ENCODE results near the gene MAPKAP1.
A peak's percentile ranks its signal among the peaks of the same experiment; 100 is the strongest.

MAPKAP1 gene

DNA sequence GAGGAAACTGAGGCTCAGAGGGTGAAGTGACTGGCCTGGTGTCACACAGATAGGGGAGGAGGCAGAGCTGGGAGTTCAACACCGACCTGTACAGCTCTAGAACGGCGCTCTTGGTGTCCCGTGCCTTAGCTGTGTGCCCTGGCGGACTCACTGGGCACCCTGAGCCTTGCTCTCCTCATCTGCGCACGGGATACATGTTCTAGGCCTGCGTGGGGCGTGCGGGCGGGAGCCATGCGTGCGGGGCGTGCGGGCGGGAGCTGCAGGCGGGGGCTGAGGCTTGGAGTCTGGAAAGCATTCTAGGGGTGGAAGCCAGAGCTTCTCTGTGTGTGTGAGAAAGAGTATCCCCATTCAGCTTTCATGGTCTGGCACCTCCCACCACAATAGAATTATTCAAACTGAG, 280.1 kb downstream of the MAPKAP1 start:
- DNase-seq = no peak

DNA sequence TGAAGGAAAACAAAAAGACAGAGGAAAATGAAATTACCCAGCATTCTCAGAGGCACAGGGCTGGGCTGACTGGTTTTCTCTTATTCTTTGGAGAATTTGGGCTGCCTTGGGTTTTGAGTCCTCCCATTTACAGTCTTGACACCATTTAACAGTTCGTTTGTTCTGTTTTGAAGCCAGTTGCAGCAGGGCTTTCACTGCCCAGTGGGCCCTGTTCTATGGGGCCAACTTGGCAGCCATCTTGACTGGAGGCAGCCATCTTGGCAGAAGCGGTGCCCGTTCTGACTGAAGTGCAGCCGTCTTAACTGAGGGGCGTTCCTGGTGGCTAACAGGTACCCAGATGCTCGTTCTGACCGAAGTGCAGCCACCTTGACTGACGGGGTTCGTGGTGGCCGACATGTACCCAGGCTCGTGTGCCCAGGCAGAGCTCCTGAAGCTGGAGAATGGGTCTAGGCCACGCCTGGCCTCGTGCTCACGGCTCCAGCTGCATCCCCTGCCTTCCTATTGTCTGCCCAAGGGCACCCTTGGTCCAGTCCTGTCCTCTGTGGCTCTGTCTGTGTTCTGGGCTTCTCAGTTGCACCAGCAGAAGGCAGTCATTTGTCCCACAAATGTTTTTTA, 281.0 kb downstream of the MAPKAP1 start:
- DNase-seq = no peak

DNA sequence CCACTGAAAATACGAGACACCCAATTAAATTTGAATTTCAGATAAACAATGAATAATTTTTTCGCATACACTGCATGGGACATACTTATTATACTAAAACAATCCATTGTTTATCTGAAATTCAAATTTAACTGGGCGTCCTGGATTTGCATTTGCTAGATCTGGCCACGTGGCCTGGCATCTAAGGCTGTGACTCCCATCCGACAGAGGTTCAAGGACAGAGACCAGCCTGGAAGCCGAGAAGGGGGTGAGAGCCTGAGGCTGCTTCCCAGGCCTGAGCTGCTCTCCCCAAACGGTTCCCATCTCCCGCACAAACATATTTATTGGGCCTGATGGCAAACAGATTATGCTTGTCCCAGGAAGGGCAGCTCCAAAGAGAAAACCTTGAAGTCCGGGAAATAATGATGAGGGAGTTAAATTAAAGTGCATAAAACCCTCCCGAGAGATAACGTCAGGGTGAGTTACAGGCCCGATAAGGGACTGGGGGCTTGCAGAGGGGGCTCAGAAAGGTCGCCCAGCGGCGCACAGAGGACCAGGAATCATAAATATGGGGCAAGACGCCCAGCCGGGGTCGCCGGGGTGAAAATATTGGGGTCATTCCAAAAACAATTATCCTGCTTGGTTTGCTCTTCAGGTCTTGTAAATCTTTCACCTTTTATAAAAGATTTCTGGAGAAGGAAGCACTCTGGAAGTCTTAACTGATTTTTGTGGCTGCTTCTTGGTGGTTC, 281.7 kb downstream of the MAPKAP1 start:
- DNase-seq = no peak

DNA sequence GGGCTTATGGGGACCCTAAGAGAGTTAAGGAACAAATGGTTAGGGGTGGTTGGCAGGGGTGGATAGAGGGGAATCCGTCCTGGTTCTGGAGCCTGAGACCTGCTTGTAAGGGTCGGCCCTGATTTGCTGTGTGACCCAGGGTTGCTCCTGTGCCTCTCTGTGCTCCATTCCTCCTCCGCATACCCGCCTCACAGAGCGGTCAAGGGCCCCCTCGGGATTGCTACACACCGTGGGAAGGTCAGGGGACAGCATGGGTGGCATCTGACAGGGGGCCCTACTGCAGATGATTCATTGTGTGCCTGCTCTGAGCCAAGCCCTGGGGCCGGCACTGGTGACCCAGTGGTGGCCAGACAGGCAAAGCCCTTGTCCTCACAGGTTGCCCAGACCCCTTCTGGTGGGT, 283.0 kb downstream of the MAPKAP1 start:
- DNase-seq = no peak

DNA sequence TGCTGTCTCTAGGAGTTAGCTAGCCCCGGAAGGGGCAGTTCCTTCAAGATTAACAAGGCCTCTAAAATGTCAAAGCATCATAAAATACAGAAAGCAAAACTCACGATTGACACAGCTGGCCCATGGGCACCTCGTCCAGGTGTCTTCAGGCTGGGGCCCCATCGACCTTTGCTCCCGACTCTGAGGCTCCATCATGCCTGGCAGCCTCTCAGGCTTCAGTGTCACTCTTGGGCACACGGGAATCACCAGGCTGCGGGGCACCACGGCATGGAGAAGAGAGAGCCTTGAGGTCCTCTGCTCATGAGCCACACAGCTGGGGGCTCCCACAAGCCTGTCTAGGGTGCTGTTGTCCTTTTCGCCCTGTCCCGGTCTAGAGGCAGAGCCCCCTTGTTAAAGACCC, 284.2 kb downstream of the MAPKAP1 start:
- no peak for DNase-seq

DNA sequence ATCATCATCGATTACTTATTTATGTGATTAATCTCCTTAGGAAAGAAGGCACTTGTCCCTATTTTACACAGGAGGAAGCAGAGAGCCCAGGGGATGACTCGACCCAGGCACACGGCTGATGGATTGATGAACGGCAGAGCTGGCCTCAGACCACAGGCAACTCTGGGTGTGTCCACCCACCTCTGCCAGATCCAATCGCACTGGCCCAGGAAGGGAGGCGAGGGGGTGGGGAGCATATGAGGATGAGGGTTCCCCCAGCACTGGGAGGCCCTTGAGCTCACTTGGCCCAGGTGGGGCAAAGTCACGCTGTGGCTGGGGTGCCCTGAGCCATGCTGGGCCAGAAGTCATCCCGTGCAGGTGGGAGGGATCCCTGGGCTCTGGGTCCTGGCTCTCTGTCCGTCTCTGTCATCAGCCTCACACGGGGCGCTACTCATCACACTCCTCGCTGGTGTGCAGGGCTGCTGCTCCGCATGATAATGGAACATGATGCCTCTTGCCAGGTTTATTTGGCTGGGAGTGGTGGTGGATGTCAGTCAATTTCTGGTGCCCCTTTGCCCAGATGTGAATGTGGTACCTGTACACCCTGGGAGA, 285.3 kb downstream of the MAPKAP1 start:
- DNase-seq = no peak

DNA sequence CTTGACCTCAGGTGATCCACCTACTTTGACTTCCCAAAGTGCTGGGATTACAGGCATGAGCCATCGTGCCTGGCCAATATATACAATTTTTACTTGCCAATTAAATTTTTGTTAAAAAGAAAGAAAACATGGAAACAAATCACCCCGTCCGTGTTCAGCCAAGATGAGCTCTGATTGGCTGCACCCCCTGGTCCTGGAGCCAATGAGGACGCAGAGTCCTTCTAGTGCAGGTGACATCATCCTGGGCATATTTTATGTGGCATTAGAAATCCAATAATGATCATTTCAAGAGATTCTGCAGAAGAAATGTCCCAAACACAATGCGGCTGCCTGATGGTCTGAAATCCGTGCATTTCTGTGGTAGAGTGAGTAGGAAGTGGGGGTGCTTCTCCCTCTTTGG, 285.8 kb downstream of the MAPKAP1 start:
- DNase-seq = no peak

DNA sequence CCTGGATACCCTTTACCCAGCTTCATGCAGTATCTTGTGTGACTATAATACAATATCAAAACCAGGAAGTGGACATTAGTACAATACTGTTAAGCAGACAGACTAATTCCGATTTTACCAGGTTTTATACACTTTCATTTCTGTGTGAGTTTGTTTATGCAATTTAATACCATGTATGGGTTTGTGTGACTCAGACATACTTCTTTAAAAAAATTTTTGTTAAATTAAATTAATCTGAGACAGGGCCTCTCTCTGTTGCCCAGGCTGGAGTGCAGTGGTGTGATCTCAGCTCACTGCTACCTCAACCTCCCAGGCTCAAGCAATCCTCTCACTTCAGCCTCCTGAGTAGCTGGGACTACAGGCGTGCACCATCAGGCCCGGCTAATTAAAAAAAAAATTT, 288.6 kb downstream of the MAPKAP1 start:
- DNase-seq = no peak

DNA sequence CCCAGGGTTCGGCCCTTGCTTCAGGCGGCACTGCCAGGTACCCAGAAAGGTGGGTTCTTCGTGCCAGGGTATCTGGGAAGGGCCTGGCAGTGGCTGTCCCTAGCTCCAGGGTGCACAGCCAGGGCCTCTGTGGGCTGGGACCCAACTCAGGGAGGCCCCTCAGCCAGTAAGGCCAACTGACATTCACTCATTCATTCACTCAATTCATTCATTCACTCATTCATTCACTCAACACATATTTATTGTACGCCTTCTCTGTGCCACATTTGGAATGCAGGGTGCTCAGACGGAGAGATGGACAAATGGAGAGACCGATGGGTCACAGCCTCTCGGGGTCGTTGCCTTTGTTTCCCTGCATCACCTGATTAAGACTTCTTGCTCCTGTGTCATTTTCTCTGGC, 290.5 kb downstream of the MAPKAP1 start:
- no peak for DNase-seq

DNA sequence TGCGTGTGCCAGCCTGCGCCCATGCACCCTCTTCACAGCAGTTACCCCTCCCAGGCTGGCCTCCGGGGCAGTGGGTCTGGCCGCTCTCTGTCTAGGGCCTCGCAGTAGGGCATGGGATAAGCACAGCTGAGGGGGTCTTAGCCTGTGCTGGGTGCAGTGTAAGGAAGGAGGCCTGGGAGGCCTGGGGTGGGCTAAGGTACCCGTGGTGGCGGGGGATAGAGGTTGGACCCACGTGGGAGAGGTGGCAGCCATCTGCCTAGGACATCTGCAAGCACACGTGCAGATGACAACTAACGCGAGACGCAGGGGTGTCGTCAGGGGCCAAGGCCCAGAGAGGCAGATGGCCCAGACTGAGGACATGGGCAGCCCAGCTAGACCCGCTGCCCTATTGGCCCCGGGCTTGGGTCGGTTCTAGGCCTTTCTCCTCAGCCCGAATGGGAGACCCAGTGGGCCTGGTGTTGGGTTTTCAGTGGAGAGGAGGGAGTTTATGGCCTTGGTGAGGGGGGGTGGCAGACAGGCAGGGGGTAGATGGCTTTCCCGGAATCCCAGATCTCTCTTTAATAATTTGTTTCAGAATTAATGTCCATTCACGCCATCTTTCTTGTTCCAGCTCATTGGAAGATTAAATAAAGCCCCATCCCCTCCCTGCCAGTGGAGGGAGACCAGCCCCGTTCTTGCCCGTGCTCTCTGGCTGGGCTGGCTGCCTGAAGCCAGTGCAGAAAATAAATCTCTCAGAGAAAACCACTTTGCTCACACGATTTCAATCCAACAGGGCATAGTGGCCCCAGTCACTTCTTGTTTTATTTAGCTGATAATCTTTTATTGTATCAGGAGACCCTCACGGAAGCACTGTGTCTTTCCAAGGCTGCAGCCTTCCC, 291.2 kb downstream of the MAPKAP1 start:
- no peak for DNase-seq

DNA sequence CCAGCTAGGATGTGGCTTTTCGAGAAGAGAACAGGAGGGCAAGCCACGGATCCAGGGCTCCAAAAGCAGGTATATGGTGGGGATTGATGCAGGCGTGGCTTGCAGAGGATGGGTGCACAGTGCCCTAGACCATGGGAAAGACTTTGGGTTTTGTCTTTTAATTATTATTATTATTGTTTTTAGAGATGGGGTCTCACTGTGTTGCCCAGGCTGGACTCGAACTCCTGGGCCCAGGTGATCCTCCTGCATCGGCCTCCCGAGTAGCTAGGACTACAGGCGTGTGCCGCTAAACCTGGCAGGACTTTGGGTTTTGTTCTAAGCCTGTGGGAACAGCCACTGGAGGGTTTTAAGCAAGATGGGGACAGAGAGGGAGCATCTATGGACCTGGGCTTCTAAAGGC, 293.4 kb downstream of the MAPKAP1 start:
- no peak for DNase-seq

DNA sequence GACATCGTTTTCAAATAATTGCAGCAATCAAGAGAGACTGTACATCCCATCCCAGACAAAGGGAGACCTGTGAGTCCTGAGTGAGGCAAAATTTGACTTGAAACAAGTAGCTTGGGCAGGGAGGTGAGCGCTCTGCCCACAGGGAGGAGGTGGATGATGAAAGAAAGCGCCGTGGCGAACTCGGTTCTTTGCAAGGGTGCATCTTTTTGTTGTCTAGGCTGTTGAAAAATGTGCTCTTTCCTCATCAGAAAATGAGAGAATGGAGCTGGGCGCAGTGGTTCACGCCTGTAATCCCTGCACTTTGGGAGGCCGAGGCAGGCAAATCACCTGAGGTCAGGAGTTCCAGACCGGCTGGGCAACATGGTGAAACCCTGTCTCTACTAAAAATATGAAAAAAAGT, 294.8 kb downstream of the MAPKAP1 start:
- no peak for DNase-seq

DNA sequence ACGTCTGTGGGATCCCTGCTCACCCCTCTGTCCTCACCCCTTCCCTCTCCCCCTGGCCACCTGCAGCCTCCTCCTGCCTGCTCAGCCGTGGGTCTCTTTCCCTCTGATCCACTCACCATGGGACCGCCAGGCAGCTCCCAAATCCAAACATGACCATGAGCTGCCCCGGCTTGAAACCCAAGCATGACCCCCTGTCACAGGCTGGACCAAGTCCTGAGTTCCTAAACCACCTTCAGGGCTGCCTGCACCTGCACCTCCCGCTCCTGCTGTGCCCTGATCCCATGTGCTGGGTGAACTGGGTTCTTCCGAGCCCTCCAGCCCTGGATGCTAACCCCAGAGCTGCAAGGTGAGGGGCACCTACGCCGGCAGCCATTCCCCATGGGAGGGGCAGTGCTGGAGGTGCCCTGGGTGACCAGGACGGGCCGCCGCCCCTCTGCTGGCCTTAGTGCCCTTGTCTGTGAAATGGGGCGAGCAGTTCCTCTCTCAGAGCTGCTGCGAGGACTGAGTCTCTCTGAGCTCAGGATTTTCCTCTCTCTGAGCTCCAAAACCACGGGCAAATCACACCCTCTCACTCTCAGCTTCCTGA, 295.7 kb downstream of the MAPKAP1 start:
- DNase-seq = no peak

DNA sequence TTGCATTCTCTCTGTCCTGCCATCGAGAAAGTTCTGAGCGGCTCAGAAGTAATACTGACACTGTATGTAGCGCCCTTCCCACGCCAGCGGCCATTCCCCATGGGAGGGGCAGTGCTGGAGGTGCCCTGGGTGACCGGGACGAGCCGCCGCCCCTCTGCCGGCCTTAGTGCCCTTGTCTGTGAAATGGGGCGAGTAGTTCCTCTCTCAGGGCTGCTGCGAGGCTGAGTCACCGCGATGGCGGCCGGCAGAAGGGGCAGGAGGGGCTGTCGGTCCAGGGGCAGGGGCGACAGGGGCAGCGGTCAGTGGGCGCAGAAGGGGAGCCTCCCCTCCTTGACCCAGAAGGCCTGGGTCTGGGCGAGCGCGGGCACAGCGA, 296.5 kb downstream of the MAPKAP1 start:
- no peak for DNase-seq

DNA sequence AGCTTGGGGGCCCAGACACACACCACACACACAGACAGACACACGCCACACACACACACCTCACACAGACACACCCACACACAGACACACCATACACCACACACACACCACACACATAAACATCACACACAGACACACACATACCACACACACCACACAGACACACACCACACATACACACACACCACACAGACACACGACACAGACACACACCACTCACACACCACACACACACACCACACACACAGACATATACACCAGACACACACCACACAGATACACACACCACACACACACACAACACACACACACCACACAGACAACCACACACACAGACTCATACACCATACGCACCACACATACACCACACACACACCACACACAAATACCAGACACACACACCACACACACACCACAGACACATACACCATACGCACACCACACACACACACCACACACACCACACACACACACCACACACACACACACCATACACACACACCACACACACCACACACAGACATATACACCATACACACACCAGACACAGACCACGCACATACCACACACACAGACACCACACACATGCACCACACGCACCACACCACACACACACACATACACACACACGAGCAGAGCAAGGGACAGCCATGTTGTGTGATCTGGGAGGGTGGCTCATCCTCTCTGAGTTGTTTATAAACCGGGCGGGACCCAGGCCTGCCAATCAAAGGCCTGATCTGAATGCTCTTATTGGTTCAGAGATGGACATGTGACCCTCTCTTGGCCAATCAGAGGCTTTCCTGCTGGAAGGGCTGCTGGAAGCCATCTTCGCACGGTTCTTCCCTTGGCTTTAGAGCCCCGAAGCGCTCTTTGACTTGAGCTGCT, 297.1 kb downstream of the MAPKAP1 start:
- DNase-seq = no peak

DNA sequence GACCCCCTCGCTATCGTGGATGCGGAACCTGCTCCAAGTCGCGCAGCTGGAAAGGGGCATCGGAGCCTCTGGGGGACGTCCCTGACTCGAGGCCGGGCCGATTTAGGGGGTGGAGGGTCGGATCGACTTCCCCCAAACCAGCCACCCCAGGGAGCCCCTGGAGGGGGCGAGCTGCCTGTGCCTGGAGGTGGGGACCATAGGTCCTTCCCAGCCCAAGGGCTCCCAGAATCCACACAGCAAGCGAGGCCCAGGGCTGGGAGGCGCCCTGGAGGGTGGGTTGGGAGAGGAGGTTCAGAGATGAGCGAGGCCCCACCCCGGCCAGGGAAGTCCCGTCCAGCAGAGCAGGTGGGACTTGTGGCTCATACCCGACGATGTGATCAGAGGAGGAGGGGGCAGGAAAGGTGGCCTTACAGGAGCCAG, 297.8 kb downstream of the MAPKAP1 start:
- no peak for DNase-seq

DNA sequence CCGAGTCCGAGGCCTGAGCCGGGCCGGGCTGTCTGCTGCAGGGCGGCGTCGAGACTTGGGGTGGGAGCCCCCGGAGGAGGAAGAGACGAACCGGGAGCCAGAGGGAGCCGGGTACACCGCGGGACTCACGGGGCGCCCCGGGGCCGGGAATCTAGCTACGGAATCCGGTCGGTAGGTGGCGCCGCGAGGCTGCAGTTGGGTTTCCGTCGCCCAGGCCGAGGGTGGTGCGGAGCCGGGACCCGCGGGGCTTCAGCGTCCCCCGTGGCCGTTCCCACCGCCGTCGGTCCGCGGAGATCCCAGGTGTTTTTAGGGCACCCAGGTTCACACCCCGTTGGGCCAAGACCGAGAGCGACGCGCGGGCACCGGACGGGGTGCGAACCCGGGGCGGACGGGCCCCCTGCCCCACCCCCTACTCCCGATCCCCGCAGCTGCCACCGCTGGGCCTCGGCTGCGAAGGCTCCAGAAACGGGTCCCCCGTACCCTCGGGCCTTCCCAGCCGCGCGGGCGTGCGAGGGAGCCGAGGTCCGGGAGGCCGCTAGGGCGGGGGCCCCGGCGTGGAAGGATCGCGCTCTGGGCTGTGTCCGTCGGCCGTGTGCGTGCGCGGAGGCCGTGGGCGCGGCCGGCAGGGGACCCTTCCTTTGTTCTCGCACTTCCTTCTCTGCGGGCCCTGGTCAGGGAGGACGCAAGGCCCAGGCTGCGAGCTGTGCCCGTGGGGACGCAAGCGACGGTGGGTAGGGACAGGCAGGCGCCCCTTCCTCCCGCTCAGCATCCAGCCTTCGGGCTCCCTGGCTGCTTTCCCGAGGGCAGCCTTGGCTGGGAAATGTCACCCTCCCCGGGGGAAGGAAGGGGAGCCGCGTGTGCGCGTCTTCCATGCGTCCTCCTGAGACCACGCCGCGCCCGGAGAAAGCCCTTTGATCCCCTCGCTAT, 298.8 kb downstream of the MAPKAP1 start:
- DNase-seq = peak; percentile 80

DNA sequence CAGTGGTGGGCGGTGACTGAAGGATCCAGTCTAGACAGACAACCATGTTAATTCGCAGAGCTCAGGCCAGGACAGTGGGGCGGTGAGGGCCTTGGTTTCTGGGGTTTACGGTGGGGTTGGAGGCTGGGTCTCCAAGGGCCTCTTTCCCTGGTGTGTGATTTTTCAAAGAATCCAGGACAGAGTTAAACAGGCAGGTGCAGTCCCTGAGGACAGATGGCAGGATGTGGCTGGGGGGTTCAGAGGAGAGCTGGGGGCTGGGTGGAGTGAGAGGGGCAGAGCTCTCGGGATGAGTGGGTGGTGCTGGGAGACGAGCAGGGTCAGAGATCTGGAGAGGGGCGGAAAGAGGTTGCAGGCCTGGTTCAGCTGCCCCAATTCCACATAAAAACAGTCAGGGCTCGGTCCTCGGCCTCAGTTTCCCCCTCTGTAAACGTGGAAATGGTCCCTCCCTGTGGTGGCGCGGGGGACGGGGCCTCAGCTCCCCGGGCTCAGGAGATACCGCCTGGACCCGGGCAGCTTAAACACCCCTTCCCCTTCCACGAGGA, 299.5 kb downstream of the MAPKAP1 start:
- no peak for DNase-seq

DNA sequence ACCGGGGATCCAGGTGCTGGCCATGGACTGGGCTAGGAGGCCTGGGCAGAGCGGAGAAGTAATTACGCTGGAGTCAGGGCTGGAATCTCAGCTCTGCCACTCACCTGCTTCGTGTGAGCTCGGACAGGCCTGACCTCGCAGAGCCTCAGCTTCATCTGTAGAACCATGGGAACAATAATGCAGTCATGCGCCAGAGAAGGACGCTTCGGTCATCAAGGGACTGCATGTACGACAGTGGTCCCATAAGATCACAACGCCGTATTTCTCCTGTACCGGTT, 300.3 kb downstream of the MAPKAP1 start:
- no peak for DNase-seq

DNA sequence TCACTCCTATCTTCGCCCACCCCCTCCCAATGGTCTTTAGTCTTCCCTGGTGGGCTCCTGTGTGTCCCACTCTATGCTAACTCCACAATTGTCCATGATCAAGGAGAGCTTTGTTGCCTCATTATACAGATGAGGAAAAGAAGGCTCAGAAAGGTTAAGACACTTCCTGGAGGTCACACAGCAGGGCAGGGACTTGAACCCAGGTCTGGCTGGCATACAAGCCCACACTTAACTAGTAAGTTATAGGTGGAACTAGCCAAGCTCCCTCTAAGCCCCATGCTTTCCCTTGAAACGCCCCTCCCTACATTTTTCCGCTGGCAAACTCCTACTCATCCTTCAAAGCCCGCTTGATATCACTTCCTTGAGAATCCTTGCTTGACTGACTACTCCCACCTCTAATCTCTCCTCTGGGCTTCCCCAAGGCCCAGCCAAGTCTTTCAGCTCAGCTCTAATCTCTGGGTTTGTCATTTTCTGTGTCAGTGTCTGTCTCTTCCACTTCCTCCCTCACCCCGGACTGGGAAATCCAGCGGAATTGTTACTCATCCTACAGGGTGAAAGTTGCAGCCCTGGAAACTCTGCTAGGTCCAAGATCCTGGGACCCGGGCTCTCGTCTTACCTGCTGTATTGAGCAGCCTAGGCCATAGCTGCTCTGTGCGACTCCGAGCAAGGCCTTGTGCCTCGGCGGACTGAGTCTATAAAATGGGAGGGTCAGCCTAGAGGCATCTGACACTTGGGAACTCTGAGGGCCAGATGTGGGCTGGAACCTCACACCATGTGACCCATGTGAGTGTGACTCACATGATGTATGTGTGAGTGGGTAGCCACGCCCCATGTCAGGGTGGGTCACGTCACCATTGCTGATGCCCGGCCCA, 300.8 kb downstream of the MAPKAP1 start:
- no peak for DNase-seq
